Stomach (tissue), 4 donors: ENCODE data around the gene TNRC6B.
"Not testable (repeated sequence)": the region's sequence is repeated elsewhere in the genome, so short reads cannot be mapped to it uniquely, and the experiment has no call there.

Experiments used
- EP300 ChIP-seq: sonication (generic); formaldehyde crosslinking; IDR thresholded peaks from one replicate; pipeline ENCODE4 v1.6.1; 2017; ENCODE audit warnings: antibody characterized with exemption
- TF ChIP-seq, protein P1 (sequence below), 7 experiments: fragments of 450-650 bp in 4 of 7; fragments of 200-600 bp in 3 of 7; sonication (generic) in 3 of 7; IDR thresholded peaks; one replicate each; pipeline ENCODE4 v1.5.1; 2016 to 2019; ENCODE audit warnings: antibody characterized with exemption in 7 of 7, control low read depth in 2 of 7, mild to moderate bottlenecking in 1 of 7

DNA sequence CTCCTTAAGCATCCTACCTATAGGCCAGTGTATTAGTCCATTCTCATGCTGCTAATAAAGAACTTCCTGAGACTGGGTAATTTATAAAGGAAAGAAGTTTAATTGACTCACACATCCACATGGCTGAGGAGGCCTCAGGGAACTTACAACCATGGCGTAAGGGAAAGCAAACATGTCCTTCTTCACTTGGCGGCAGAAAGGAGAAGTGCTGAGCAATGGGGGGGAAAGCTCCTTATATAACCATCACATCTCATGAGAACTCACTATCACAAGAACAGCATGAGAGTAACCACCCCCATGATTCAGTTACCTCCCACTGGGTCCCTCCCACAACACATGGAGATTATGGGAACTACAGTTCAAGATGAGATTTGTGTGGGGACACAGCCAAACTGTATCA lies 12.2 kb upstream of the TNRC6B start:
- TF ChIP-seq, protein P1, sequence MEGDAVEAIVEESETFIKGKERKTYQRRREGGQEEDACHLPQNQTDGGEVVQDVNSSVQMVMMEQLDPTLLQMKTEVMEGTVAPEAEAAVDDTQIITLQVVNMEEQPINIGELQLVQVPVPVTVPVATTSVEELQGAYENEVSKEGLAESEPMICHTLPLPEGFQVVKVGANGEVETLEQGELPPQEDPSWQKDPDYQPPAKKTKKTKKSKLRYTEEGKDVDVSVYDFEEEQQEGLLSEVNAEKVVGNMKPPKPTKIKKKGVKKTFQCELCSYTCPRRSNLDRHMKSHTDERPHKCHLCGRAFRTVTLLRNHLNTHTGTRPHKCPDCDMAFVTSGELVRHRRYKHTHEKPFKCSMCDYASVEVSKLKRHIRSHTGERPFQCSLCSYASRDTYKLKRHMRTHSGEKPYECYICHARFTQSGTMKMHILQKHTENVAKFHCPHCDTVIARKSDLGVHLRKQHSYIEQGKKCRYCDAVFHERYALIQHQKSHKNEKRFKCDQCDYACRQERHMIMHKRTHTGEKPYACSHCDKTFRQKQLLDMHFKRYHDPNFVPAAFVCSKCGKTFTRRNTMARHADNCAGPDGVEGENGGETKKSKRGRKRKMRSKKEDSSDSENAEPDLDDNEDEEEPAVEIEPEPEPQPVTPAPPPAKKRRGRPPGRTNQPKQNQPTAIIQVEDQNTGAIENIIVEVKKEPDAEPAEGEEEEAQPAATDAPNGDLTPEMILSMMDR (IDR thresholded peaks at IDR 0.05) = not testable (repeated sequence)
- not testable (repeated sequence) for TF ChIP-seq EP300
